ENCODE measurements around the gene SYNPO.

DNA sequence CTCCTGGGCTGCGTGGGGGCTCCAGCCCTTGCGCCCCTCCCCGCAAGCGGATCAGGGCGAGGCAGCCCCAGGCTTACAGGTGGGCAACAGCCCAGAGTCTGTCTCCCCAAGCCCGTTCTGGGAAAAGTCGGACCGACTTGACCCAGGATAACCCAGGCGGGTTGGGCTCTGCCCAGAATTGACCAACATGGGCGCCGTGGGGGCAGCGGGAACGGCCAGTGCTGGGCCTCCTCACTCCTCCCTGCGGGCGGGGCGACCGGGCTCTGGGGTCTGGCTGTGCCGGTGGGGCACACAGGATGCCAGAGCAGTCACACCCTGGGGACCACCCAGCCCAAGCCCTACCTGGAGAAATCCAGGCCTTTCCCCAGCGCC, 15.3 kb upstream of the SYNPO start:
- TF ChIP-seq, protein P1, sequence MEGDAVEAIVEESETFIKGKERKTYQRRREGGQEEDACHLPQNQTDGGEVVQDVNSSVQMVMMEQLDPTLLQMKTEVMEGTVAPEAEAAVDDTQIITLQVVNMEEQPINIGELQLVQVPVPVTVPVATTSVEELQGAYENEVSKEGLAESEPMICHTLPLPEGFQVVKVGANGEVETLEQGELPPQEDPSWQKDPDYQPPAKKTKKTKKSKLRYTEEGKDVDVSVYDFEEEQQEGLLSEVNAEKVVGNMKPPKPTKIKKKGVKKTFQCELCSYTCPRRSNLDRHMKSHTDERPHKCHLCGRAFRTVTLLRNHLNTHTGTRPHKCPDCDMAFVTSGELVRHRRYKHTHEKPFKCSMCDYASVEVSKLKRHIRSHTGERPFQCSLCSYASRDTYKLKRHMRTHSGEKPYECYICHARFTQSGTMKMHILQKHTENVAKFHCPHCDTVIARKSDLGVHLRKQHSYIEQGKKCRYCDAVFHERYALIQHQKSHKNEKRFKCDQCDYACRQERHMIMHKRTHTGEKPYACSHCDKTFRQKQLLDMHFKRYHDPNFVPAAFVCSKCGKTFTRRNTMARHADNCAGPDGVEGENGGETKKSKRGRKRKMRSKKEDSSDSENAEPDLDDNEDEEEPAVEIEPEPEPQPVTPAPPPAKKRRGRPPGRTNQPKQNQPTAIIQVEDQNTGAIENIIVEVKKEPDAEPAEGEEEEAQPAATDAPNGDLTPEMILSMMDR (conservative IDR thresholded peaks at IDR 0.05 in 1 of 2, IDR thresholded peaks at IDR 0.05 in 1 of 2; ENCODE audit: low read depth in 1 of 2, low read length in 2 of 2) = no peak
- peak; percentile 60 for TF ChIP-seq EZH2 (IDR thresholded peaks at IDR 0.05; ENCODE audit: low read length, missing control alignments)

All from fibroblast of lung (primary cell).